NOMO-1 (cell line): ENCODE results near the gene TMEM179.

Experiments used
- DNase-seq, 2 experiments: peaks; one replicate each; lab custom pipeline; 2025; ENCODE audit not compliant: unreplicated experiment in 2 of 2; lab: John Stamatoyannopoulos, UW

Gene TMEM179

DNA sequence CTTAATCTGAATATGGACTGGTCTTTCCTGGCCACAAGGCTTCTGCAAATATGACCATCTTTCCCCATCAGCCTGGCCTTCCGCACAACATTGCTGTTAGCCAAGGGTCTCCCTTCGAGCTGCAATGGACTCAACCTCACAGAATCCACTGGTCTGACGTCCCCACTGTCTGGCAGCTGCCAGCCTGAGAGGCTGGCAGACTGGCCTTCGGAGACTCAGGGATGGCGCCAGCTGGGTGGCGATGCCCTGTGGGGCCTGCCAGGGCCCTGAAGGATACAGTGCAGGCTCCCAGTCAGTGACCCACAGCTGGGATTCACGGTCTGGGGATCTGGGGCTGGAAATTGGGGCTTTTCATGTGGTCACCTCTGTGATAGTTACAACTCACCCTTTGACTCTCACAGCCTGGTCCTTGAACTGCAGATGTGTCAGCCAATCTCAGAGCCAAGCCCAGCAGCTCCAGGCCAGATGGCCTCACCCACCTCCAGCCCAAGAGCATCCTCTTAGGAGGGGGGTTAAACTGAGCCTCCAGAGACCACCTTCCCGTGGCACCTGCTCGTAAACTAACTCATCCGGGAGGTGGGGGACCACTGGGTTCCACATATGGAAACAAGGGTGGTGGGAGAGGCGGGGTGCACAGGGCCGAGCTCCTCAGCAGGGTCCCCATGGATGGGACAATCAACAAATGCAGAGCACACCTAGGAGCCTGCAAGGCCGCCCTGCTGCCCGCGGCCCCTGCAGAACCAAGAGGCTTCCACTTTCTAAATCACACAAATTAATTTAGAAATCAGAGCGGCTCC lies 46.1 kb downstream of the TMEM179 start:
- no peak for DNase-seq

DNA sequence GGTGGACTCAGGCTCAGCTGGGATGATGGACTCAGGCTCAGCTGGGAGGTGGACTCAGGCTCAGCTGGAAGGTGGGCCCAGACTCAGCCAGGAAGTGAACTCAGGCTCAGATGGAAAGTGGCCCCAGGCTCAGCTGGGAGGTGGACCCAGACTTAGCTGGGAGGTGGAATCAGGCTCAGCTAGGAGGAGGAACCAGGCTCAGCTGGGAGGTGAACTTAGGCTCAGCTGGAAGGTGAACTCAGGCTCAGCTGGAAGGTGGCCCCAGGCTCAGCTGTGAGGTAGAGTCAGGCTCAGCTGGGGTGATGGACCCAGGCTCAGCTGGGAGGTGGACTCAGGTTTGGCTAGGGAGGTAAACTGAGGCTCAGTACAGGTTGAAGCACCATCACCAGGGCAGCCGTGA lies 46.8 kb downstream of the TMEM179 start:
- DNase-seq = no peak

DNA sequence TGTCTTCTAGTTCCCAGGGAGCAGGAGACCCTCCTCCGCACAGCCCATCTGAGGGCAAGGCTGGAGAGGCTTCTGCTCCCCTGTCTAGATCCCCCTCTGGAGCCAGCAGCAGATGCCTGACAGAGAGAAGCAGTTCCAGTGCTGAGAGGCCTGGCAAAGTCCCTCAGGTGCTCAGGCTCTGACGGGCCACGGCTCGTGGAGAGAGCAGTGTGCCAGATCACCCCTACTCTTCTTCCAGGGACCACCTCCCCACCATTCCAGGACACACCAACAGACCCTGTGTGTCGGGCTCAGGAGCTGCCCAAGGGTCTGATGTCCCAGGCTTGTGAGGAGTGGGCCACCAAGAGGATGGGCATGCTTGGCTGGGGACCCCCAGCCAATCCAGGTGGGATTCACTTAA lies 47.5 kb downstream of the TMEM179 start:
- no peak for DNase-seq

DNA sequence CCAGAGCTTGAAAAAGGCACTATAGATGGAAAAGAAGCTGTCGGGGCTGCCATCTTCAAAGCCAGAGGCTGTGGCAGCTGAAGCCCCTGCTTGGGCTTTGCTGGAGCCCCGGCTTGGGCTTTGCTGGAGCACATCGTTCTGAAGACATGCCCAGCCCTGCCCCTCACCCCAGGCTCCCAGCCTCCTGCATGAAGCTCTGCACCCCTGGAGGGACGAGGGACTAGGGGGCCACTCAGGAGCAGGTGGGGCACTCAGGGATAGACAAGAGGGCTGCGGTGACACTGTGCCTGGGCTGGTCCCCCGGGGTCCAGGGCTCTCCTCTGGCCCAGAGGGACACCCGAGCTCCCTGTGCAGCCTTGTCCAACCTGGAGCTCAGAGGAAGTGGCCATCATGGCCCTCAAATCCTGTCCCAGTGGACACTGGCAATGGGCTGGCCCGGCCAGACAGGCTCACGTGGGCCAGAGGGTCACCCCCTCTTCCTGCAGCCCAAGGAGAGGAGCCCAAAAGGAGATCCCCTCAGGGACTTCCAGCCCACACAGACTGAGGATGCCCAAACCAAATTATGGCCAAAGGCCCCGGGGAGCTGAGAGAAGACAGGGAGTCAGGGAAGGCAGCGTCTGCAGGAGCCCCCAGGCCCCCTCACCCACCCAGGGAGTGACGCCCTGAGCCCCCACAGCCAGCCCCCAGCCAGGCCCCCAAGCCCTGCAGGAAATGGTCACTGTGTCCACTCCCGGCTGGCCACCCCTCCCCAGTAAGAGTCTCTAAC lies 48.1 kb downstream of the TMEM179 start:
- no peak for DNase-seq

DNA sequence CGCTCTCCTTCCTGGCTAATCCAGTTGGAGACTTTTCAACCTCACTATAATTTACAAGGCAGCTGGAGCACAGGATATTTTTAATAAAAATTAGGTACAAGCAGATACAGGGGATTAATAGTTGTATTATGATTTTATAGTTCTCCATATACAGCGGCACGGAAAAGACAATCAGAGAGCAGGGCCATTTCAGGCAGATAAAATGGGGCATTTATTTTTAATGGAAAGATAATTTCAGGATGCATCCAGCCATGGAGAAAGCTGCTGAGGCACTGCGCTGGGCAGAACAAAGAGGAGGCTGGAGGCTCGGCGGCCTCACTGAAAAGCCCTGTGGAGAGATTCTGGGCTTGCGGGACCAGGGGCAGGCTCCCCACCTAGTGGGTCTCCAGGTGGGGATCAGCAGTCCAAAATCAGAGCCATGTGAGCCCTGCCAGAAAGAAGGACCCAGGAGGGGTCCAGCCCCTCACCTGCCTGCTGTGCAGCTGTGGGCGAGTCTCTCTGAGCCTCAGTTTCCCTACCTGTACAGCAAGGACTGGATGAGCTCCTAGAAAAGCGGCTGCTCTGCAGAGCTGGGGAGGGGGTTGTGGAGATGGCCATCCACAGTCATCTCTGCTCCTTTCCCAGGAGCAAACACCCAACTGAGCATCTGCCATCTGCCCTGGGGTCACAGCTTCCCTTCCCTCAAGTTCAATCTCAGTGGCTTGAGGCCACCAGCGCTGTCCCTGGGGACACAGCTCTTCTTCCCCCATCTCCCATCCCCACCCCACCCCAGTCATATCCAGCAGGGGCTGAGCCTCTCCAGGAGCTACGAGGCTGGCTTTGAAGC lies 48.9 kb downstream of the TMEM179 start:
- DNase-seq = no peak

DNA sequence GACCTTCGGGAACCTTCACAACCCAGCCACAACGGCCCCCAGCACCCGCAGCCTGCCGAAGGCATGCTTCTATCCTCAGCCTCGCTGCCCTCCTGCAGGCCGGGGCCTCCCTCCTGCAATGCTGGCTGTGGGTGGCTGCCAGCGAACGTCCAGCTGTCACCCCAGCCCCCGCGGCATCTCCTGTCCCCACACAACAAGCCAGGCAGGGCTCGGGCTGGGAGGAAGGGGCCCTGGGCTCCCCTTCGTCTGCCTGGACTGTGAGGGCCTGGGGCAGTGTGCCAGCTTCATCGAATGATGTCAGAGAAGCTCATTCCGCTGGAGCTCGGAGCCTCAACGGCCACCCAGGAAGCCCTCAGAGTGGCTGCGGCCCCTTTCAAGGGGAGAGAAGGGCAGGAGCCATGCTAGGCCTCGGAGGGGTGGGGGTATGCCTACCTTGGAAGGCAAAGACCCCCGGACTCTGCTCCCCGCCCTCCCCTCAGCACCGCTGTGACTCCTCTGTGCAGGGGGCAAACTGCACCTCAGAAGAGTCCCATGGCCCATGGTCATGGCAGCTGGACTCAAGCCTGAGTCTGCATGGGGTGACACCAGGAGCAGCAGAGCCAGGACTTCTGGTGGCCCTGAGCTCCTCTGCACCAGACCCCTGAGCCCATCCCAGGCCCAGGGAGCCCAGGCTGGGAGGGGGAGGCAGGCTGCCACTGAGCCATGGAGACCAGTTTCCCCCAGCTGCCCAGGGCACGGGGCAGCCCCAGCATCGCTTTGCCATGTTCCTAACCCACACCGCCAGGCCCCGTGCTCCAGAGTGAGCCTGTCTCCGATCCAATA lies 49.8 kb downstream of the TMEM179 start:
- DNase-seq = no peak

DNA sequence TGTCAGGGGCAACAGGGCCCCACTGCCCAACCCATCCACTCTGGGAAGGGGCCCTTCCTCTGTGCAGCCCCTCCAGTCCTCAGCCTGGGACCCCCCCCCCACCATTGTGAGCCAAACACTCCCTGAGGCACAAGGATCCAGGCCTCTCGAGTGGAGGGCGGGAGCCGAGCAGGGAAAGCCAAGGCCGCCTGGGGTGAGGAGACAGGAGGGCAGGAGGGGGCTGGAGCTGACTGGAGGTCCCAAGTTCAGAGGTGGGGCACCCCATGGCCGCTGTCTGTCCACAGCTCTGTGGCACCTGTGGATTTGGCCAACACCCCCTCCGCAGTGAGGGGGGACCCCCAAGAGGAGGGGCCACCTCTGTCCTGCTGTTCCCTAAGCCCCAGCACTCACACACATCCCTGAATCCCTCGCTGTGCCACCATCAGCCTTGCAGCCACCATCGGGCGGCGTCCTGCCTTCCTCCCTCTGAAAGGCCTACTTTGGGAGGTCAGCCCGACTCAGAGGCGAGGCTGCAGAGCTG lies 50.4 kb downstream of the TMEM179 start:
- no peak for DNase-seq

DNA sequence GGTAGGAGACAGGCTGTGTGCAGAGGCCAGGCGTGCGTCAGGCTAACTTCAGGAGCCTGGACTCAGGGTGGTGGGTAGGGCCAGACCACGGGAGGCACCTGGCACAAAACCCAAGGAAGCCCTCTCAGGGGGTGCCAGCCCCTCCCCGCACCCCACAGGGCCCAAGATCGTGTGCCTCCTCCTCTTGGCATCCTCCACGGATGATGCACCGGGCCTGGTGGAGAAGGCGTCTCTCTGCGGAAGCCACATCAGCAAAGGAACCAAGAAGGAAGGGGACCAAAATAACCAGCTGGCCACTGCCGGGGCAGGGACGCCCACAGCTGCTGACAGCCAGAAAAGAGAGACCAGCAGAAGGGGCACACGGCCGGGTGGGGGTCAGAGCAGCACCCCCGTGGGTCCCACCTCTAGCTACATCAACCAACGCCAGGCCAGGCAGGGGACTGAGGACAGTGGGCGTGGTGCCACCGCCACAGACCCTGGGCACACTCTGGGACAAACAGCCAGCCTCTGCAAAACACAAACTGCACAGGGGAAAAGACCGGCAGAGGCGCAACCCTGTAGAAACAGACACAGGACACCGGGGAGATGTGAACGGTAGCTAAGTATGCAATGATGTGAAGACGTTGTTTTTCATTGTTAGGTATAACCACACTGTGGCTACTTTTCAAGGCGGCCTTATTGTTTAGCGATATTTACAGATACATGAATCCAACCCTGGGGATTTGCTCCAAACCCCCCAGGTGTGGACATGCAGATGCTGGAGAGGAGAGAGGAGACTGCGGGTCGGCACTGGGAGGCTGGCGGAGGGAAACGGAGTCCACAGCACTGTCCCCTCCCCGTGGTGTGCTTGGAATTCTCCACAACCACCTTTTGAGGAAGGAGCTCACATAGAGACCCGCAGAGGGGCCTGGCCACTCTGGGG lies 51.1 kb downstream of the TMEM179 start:
- DNase-seq = no peak

DNA sequence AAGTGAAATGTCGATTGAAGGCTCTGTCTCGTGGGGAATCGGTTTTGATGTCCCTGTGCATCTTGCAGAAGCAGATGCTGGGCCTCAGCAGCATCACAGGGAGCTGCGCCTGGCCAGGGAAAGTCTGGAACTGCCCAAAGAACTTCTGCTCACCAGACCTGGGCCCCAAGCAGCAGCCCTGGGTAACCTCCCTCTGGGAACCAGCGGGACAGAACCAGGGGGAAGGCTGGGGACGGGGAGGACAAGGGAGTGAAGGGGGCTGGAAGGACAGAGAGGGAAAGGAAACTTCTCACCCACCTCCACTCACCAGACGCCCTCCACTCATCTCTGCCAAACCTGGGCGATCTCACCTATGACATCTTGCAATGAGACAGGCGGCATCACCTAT lies 51.8 kb downstream of the TMEM179 start:
- DNase-seq = no peak

DNA sequence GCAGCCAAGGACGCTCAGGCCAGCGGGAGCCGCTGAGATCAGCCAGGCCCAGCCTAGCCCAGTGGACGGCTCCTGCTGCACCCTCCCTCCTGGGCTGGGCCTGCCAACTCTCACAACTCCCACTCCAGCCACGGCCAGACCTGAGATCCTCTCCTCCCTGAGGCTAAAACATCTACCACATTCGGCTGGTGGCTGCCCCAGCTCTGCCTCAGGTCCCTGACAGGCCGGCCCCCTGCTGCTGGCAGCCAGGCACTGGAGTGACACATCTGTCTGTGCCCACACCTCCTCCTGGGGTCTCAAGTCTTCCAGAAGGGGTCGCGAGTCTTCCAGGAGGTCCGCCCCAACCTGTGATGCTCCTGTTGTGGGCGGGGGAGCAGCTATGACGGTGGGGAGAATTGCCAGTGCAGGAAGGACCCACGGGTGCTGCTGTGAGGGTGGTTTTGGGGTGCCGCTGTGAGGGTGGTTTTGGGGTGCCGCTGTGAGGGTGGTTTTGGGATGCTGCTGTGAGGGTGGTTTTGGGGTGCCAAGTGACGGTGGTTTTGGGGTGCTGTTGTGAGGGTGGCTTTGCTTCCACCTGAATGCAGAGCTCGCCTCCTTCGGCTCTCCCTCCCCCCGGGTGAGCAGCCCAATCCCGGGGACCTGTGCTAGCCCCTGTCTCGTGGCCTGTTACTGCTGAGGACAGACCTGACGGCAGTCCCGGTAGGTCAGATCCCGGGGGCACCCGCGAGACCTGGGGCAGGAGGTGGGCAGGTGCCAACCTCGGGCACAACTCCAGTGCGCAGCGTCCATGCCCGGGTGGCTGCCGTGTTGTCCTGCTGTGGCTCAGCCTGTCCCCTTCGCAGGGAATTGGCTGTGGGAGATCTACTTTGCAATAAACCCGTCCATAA lies 52.5 kb downstream of the TMEM179 start:
- DNase-seq = no peak

DNA sequence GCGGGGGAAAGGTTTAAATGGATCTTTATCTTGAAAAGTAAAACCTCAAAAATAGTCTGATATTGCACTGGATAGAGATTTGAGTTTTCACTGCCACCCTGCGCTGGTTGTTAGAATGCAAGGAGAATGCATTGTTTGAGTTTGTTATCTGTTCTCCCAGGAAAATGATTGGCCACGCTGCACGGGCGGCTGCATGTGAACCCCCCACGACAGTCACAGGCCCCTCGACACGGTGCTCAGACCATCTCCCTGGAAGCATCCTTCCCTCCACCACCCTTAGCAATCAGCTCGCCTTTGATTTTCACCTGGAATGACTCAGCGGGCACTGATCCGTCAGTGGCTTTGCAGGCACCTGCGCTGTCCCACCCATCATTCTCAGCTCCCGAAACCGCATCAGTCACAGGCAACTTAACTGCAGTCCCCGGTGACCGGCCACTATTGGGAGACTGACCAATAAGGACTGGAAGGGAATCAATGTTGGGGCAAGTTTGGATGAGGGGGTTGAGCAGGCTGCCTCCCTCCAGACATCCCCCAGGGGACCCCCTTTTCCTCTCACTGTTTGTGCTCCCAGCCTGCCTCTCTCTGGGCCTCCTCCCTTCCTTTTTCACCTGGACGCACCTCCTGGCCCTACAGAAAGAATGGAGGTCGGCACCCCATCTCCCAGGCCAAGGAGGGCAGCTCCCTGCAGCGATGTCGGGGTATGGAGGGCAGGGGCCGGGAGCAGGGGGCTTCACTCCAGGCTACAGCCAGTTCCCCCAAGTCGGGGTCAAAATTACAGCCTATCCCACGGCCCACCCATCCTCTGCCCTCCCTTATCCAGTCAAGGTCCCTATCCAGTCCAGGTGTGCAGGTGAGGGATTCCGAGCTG lies 53.5 kb downstream of the TMEM179 start:
- DNase-seq = no peak

DNA sequence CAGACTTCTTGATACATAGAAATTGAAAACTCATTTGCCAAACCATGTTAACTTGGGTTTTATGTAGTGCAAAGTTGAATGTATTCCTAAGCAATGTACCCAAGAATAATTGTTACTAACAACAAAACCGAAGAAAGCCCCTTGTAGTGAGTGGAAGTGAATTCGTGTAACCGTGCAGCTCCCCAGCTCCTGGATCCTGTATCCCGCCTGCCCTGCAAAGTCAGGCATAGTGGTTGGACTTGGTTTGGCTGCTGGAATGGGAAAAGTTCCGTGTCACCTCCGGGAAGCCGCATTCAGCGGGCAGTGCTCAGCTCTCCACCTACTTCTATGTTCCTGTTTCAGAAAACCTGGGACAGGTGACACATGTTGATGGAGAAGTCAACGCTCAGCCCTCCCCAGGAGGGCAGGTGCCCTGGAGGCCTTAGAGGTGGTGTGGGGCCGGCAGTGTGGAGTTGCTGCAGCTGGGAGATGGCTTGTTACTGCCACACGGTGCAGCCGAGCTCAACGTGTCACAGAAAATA lies 54.2 kb downstream of the TMEM179 start:
- DNase-seq = no peak

DNA sequence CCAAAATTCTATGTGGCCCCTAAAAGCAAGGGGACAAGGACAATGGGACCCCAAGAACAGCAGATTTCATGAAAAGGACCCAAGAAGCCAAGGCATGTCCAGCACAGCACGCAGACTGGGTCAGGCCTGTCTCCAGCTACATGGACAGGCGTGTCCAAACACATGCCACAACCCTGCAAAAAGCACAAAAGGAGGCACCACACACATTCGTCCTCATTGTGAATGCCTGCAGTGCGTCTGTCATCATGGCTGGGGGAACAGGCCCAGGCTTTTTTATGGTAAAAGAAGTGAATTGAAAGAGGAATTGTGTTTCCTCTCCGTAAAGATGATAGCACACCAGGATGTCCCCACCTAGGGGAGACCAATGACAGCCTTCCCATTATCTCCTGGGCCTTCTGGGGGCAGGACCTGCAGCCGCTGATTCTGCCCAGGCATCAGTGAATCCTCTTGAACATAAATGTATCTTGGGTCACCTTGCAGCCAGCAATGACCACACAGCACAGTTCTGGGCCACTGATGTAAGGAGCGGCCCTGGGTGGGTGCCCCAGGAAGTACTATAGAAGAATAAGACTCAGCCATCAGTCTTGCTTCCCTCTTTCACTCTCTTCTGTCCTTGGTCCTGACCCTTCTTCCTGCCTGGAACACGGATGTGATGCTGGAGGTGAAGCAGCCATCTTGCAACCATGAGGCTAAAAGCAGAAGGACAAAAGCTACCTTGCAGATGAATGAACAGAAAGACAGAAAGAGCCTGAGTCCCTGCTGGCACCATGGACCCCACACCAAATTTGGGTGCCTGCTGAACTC lies 54.8 kb downstream of the TMEM179 start:
- no peak for DNase-seq

DNA sequence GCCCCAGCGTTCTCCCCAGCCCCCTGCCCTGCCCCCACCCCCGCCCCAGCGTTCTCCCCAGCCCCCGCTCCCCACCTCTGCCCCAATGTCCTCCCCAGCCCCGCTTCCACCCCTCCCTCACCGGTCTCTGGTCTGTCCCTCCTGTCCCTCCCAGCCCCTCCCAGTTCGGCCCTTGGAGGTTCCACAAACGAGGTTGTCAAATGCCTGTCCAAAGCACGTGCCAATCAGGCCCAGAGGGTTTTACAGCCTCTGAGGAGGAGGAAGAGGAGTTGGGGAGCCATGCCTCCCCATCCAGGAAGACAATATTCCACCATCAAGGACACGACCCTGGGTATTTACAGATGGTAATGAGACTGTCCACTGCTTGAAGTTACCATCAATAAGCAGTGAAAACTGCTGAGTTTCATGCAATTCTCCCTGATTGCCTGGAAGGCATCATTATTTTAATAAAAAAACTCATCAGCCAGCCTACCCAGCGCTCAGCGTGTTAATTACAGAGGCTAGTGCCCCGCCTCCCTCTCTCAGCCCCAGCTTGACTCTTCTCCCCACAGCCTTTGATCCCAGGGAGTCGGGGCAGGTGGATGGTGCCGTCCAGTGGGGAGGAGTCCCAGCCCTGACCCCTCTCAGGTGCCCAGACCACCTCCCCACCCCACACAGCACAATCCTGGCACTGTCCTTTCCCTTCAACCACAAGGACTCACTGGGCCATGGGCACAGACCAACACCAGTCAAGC lies 55.6 kb downstream of the TMEM179 start:
- DNase-seq = no peak

DNA sequence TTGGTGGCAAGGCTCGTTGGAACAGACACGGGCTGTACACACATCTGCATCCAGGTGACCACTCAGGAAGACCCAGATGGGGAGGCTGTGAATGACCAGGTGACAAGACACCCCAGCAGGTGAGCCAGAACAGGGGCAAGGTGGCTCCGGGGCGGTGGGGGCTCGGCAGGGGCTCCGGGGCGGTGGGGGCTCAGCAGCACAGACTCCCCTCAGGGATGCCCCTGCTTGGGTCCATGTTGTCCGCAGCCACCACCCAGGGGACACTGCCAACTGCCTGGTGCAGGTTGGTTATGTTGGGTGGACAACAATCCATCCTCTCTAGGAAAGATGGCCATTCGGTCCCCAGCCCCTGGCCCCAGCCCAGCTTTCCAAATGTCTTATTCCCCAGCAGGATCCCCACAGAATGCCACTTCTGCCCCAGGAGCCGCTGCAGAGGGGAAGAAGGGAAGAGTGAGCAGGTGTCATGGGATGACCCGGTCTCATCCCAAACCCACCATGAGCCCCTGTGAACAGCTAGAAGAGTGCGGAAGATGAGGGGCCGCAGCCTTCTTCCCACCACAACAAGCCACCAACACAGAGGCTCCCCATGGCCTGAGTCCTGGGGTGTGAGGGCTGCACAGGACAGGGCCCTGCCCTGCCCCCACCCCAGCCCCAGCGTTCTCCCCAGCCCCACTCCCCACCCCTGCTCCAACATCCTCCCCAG lies 56.4 kb downstream of the TMEM179 start:
- no peak for DNase-seq
